ENCODE measurements around the gene OTULIN.

OTULIN gene

DNA sequence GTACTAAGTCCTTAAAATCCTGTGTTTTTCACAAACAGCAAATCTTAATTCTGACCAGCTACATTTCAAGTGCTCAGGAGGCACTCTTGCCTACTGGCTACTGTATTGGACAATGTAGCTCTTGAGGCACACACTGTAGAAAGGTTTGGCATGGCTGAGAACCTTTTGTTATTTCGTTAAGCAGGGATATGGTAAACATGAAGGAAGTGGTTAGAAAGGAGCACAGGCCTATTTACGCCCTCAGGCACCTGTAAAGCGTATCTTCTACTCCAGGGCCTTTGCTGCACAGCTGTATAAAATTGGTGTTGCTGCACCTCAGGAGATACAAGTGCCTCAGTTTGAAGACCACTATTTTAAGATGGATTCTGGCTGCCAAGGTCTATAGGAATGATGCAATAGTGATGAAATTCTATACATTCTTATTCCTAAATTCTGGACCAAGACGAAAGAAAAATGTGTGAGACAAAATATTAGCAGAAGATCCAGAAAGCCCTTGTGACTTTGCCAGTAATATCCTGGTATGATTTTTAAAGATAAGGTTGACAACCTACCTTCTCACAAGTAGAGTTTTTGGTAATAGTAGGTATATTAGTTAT is 9.3 kb upstream of the OTULIN start:
- no peaks in the 10 kb centered on the region for H3K4me1 ChIP-seq
- no peak for TF ChIP-seq CTCF (IDR thresholded peaks at IDR 0.05)
- no peak for DNase-seq
- no peaks in the 10 kb centered on the region for H3K27me3 ChIP-seq
- no peak overlapping the region for H3K4me3 ChIP-seq
- no peaks in the 10 kb centered on the region for H3K9me3 ChIP-seq
- H3K36me3 ChIP-seq, result no peaks in the 10 kb centered on the region
- intact Hi-C loops (cut with DNase I; ENCODE audit: low total_unique reads), result no loop called here
- no peak overlapping the region for H3K27ac ChIP-seq

- H3K36me3 ChIP-seq, result no peaks in the 10 kb centered on the region
- TF ChIP-seq CTCF (IDR thresholded peaks at IDR 0.05), result no peak
- intact Hi-C loops (cut with DNase I; ENCODE audit: low total_unique reads), result no loop called here
Measured at GRCh38 chr5:14656898-14657297, 7.6 kb upstream of the OTULIN start.

GRCh38 chr5:14659821-14660607 is 4.5 kb upstream of the OTULIN start:
- intact Hi-C loops (cut with DNase I; ENCODE audit: low total_unique reads), result no loop called here

More at GRCh38 chr5:14656898-14657297, 7.6 kb upstream of the OTULIN start:
- Histone ChIP-seq H3K4me3 (no peak overlapping the region), H3K27ac (no peak overlapping the region), H3K9me3 (no peaks in the 10 kb centered on the region), H3K27me3 (no peaks in the 10 kb centered on the region), H3K4me1 (no peaks in the 10 kb centered on the region)
- no peak for DNase-seq

DNA sequence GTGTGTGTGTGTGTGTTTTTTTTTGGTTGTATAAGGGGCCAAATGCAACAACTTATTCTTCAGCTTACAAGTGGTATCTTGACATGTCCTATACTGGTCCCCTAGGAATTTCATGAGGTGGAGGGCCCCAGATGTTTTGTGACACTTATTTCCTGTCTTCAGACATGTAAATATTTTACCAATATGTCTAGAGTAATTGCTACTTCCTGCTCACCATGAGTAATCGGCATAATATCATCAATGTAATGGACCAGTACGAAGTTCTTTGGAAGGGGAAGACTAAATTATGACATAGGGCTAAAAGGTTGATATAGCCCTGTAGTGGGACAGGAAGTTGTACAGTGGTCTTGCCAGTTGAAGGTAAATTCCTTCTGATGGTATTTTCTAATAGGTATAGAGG is 3.7 kb upstream of the OTULIN start:
- H3K27ac ChIP-seq, result no peak overlapping the region
- TF ChIP-seq CTCF (IDR thresholded peaks at IDR 0.05), result no peak
- intact Hi-C loops (cut with DNase I; ENCODE audit: low total_unique reads), result no loop called here
- peaks cover 0 to 15% (median 11%) of the 10 kb centered on the region in 4 donors for H3K4me1 ChIP-seq
- no peak for DNase-seq
- no peaks in the 10 kb centered on the region for H3K36me3 ChIP-seq
- H3K4me3 ChIP-seq, result no peak overlapping the region
- H3K9me3 ChIP-seq, result no peaks in the 10 kb centered on the region
- no peaks in the 10 kb centered on the region for H3K27me3 ChIP-seq

More at GRCh38 chr5:14659821-14660607, 4.5 kb upstream of the OTULIN start:
- Histone ChIP-seq H3K4me3 (no peak overlapping the region), H3K27ac (no peak overlapping the region), H3K4me1 (peaks cover 0 to 9% (median 6%) of the 10 kb centered on the region in 4 donors), H3K9me3 (no peaks in the 10 kb centered on the region), H3K27me3 (no peaks in the 10 kb centered on the region), H3K36me3 (no peaks in the 10 kb centered on the region)
- TF ChIP-seq CTCF (IDR thresholded peaks at IDR 0.05), result no peak
- DNase-seq, result no peak

DNA sequence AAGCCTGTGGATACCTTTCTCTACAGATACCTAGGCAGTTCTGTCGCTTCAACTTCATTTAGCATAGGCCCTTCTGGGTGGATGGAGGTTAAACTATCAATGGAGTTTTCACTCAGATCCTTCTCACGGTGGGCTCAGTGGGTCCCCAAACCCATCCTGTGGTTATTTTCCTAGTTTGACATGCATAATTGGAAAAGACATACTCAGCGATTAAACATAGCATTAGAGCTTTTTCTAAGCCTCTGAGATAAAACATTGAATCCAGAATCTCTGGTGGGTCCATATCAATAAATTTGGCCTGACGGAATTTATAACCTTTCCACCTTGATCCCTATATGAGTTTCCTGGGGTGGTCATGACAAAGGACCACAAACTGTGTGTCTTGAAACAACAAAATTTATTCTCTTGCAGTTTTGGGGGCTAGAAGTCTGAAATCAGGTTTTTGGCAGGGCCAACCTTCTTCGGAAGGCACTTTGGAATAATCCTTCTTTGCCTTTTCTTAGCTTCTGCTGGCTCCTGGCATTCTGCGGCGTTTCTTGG is 1.7 kb upstream of the OTULIN start:
- no peak overlapping the region for H3K4me3 ChIP-seq

More for the DNA sequence above, 1.7 kb upstream of the OTULIN start:
- peaks cover 0 to 35% (median 25%) of the 10 kb centered on the region in 4 donors for H3K4me1 ChIP-seq
- H3K9me3 ChIP-seq, result no peaks in the 10 kb centered on the region
- TF ChIP-seq CTCF (IDR thresholded peaks at IDR 0.05), result no peak
- intact Hi-C loops (cut with DNase I; ENCODE audit: low total_unique reads), result no loop called here
- DNase-seq, result no peak
- H3K36me3 ChIP-seq, result no peaks in the 10 kb centered on the region
- peak overlapping the region in 1 of 2 donors; percentile 93 for H3K27ac ChIP-seq
- H3K27me3 ChIP-seq, result no peaks in the 10 kb centered on the region

All from tibial artery (tissue), 4 donors.